IMR-90 (cell line): ENCODE measurements around the gene SRC.

Experiments
- POLR2A ChIP-seq: IDR thresholded peaks from 2 replicates; pipeline ENCODE4 v1.6.1; 2012; ENCODE audit warnings: mild to moderate bottlenecking, low read depth, low read length
- RCOR1 ChIP-seq: IDR thresholded peaks from 2 replicates; pipeline ENCODE4 v1.6.1; 2012; ENCODE audit warnings: mild to moderate bottlenecking, low read length, improper control_type of control experiment; ENCODE audit not compliant: insufficient replicate concordance

- TF ChIP-seq RCOR1, result no peak
- no peak for TF ChIP-seq POLR2A
These were observed 32.5 kb downstream of the SRC start for GRCh38 chr20:37378420-37378784.
